IPS DF 6.9 (cell line): ENCODE measurements around the gene ELMO3.

Source experiments
- DNase-seq: peaks from one replicate; pipeline ENCODE4 v3.0.0-alpha.2; 2013; ENCODE audit warnings: low read depth, low spot score
- H3K27ac ChIP-seq: one replicate; pipeline ENCODE4 v1.5.1; 2013; ENCODE audit warnings: low read length, control low read depth
- H3K27me3 ChIP-seq: 2 replicates; pipeline ENCODE4 v1.6.1; 2013; ENCODE audit warnings: mild to moderate bottlenecking, low read length; ENCODE audit not compliant: control insufficient read depth, insufficient read depth
- H3K36me3 ChIP-seq: 2 replicates; pipeline ENCODE4 v1.6.1; 2013; ENCODE audit warnings: low read length; ENCODE audit not compliant: control insufficient read depth, insufficient read depth
- H3K4me1 ChIP-seq: 2 replicates; pipeline ENCODE4 v1.6.1; 2013; ENCODE audit warnings: low read length; ENCODE audit not compliant: control insufficient read depth, insufficient read depth
- H3K4me3 ChIP-seq: 2 replicates; pipeline ENCODE4 v1.5.1; 2013; ENCODE audit warnings: mild to moderate bottlenecking, low read length
- H3K9me3 ChIP-seq: 2 replicates; pipeline ENCODE4 v1.6.1; 2013; ENCODE audit warnings: low read length, inconsistent platforms; ENCODE audit not compliant: control insufficient read depth, insufficient read depth
- WGBS: extraction: QIAGEN DNeasy Blood & Tissue Kit; methylation state at CpG from one replicate; pipeline ENCODE4 v1.1.7; 2013; ENCODE audit warnings: mixed read lengths, missing lambda C conversion rate; ENCODE audit not compliant: insufficient read length, insufficient coverage; 5-methylcytosine and 5-hydroxymethylcytosine counted together

The ELMO3 gene

DNA sequence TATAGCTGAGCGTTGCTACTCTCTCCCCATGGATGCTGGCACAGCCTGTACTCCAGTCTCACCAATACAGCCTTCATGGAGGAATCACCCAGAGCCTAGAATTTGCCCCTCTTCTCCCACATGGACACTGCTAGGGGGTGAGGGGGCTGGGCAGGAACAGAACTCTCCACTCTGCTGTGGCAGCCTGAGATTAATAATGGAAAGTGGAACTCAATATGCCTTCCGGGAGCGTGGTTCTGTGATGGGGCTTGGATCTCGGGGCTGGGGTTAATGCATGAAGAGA, 51.1 kb downstream of the ELMO3 start:
- Histone ChIP-seq H3K4me3 (no peak overlapping the region), H3K27ac (no peak overlapping the region)
- no CpG with 5 or more reads among the region's 4 CpGs for WGBS

DNA sequence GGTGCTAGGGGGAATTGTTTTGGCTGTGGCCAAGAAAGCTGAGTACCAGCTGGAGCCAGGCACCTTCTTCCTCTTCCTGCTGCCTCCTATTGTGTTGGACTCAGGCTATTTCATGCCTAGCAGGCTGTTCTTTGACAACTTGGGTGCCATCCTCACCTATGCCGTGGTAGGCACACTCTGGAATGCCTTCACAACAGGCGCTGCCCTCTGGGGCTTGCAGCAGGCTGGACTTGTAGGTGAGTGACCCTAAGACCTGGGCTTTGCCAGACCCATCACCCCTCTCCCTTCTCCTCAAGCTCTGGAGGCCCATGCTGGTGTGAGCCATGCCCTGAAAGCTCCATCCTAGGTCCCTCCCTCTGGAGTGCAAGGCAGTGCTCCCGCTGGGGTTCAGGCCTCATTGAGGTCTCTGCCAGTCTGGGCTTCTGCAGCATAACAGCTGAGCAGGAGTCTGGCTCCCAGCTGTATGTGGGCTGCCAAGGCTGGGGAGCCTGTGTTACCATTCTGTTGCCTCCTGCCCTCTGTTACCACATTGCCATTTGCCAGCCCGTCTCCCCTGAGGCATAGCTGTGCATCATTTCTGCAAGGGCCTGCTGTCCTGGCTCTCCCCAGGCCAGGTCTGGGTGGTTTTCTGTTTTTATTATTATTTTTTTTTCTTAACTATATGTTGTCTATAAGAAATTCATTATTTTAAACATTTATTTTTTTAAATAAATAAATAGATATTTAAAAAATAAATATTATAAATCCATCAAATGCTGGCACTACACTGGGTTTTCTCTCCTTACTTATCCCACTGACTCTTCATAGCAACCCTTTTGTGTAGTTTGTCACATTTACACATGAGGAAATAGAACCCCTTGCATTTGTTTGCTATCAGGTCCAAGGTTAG, 53.9 kb downstream of the ELMO3 start:
- no peak overlapping the region for H3K27ac ChIP-seq
- DNase-seq, result no peak
- H3K36me3 ChIP-seq, result no peaks in the 10 kb centered on the region
- peaks cover 7% of the 10 kb centered on the region; the same call in 1 of the 2 replicates for H3K4me1 ChIP-seq
- no peaks in the 10 kb centered on the region for H3K9me3 ChIP-seq
- no peak overlapping the region for H3K4me3 ChIP-seq
- WGBS, result no CpG with 5 or more reads among the region's 4 CpGs
- peaks cover 2% of the 10 kb centered on the region for H3K27me3 ChIP-seq

More for the DNA sequence above, 51.1 kb downstream of the ELMO3 start:
- no peaks in the 10 kb centered on the region for H3K9me3 ChIP-seq
- H3K4me1 ChIP-seq, result peaks cover 15% of the 10 kb centered on the region
- no peaks in the 10 kb centered on the region for H3K36me3 ChIP-seq
- no peak for DNase-seq
- peaks cover 2% of the 10 kb centered on the region for H3K27me3 ChIP-seq
